ENCODE data around the gene PRKAR2B.

DNA sequence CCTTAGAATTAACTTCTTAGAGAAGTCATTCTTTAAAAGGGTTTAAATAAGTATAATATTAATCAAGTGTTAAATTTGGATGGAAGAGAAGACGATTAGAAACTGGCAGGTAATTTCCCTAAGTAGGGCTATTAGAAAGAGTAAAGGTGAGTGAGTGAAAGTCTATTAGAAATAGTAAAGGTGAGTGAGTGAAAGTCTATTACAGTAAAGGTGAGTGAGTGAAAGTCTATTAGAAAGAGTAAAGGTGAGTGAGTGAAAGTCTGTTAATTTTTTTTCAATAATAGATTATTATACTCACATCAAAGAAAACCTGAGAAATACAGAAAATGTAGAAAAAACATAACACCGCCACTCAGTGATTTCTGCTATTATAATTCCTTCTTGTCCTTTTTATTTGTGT, 113.5 kb downstream of the PRKAR2B start:
- no peak for TF ChIP-seq POLR2A (IDR thresholded peaks at IDR 0.05)
- no peak for TF ChIP-seq CTCF (IDR thresholded peaks at IDR 0.05)

All from Peyer's patch (tissue), 4 donors.